Measurements from ENCODE around the gene PDE2A. TPM values are rescaled to one million over a fixed set of nuclear protein-coding genes. Genes with fewer than 3 reads are reported as not detected.

PDE2A gene
- total and polyA plus RNA-seq, 7 donors = 6.0 to 20.1 (median 8.8) TPM

DNA sequence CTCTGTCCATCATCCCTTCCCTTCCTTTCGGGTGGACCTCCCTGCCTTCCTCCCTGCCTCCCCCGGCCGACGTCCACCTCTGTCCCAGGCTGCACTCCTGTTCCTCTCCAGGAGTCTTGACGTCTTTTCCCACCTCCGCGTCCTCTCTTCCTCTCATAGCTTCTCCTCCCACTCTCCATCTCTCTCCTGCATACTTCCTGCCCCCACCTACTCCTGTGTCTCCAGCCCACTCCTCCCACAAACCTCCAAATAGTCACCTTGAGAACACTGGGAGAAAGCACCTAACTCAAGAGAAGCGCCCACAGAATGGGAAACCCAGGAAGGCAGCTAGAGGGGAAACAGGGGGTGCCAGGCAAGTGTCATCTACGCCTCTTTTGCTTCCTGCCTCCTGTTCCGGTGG lies 60.8 kb downstream of the PDE2A start:
- Histone ChIP-seq H3K4me1 (peaks cover 6% of the 10 kb centered on the region), H3K27ac (no peak overlapping the region)
- TF ChIP-seq, protein P1, sequence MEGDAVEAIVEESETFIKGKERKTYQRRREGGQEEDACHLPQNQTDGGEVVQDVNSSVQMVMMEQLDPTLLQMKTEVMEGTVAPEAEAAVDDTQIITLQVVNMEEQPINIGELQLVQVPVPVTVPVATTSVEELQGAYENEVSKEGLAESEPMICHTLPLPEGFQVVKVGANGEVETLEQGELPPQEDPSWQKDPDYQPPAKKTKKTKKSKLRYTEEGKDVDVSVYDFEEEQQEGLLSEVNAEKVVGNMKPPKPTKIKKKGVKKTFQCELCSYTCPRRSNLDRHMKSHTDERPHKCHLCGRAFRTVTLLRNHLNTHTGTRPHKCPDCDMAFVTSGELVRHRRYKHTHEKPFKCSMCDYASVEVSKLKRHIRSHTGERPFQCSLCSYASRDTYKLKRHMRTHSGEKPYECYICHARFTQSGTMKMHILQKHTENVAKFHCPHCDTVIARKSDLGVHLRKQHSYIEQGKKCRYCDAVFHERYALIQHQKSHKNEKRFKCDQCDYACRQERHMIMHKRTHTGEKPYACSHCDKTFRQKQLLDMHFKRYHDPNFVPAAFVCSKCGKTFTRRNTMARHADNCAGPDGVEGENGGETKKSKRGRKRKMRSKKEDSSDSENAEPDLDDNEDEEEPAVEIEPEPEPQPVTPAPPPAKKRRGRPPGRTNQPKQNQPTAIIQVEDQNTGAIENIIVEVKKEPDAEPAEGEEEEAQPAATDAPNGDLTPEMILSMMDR (IDR thresholded peaks at IDR 0.05) = no peak

GRCh38 chr11:72609476-72609875 lies 64.7 kb downstream of the PDE2A start:
- DNase-seq (no peak), ATAC-seq (no peak)
- Histone ChIP-seq H3K27me3 (ENCODE audit: insufficient read depth in 3 of 3, low read length in 2 of 3) (no peaks in the 10 kb centered on the region), H3K4me1 (peaks cover 14% of the 10 kb centered on the region), H3K4me3 (no peak overlapping the region), H3K36me3 (ENCODE audit: insufficient read depth in 1 of 2, low read depth in 1 of 2) (no peaks in the 10 kb centered on the region), H3K9me3 (no peaks in the 10 kb centered on the region), H3K27ac (no peak overlapping the region)
- intact Hi-C loops (cut with DNase I) = no loop called here
- 80 to 90% (median 85%) methylated on average over 8 of the region's 8 CpGs for WGBS, 3 donors
- TF ChIP-seq, protein P1 (IDR thresholded peaks at IDR 0.05) = no peak

More for the DNA sequence above, 60.8 kb downstream of the PDE2A start:
- ATAC-seq = no peak
- no peaks in the 10 kb centered on the region for H3K36me3 ChIP-seq (ENCODE audit: insufficient read depth in 1 of 2, low read depth in 1 of 2)
- no peak for DNase-seq
- intact Hi-C loops (cut with DNase I) = no loop called here
- H3K27me3 ChIP-seq (ENCODE audit: insufficient read depth in 3 of 3, low read length in 2 of 3) = no peaks in the 10 kb centered on the region
- H3K9me3 ChIP-seq = no peaks in the 10 kb centered on the region
- 79 to 86% (median 86%) methylated on average over 10 of the region's 10 CpGs for WGBS, 3 donors
- H3K4me3 ChIP-seq = no peak overlapping the region

DNA sequence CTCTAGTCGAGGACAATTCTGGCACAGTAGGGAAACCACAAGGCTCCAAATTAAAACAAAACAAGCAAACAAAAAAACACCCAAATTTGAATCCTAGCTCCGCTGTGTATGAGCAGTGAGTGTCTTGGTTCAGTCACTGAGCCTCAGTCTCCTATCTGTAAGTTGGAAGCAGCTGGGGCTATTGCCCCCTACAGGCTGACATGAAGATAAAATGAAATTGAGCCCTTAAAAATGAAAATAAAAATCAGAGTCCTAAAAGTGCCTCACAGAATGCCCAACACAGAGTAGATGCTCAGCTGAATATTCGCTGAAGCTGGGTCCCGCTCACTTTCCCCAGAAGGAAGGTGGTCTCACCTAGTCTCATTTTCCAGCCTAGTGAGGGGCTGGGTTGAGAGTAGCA lies 65.2 kb downstream of the PDE2A start:
- Histone ChIP-seq H3K9me3 (no peaks in the 10 kb centered on the region), H3K27ac (no peak overlapping the region), H3K36me3 (ENCODE audit: insufficient read depth in 1 of 2, low read depth in 1 of 2) (no peaks in the 10 kb centered on the region), H3K4me3 (no peak overlapping the region), H3K27me3 (ENCODE audit: insufficient read depth in 3 of 3, low read length in 2 of 3) (no peaks in the 10 kb centered on the region), H3K4me1 (peaks cover 14% of the 10 kb centered on the region)
- intact Hi-C loops (cut with DNase I) = no loop called here
- no peak for DNase-seq
- TF ChIP-seq, protein P1 (IDR thresholded peaks at IDR 0.05) = peak; percentile 24
- WGBS, 3 donors = 88 to 92% (median 91%) methylated on average over 4 of the region's 4 CpGs
- no peak for ATAC-seq

- H3K27me3 ChIP-seq (ENCODE audit: insufficient read depth in 3 of 3, low read length in 2 of 3) = no peaks in the 10 kb centered on the region
- H3K36me3 ChIP-seq (ENCODE audit: insufficient read depth in 1 of 2, low read depth in 1 of 2) = no peaks in the 10 kb centered on the region
- no peak overlapping the region for H3K4me3 ChIP-seq
- no peaks in the 10 kb centered on the region for H3K9me3 ChIP-seq
- ATAC-seq = no peak
- H3K4me1 ChIP-seq = peaks cover 14% of the 10 kb centered on the region
- no peak overlapping the region for H3K27ac ChIP-seq
- intact Hi-C loops (cut with DNase I) = no loop called here
- no peak for DNase-seq
- TF ChIP-seq, protein P1 (IDR thresholded peaks at IDR 0.05) = no peak
- WGBS, 3 donors = 48 to 51% (median 50%) methylated on average over 2 of the region's 2 CpGs
Observed at GRCh38 chr11:72607496-72607895, 66.7 kb downstream of the PDE2A start.

DNA sequence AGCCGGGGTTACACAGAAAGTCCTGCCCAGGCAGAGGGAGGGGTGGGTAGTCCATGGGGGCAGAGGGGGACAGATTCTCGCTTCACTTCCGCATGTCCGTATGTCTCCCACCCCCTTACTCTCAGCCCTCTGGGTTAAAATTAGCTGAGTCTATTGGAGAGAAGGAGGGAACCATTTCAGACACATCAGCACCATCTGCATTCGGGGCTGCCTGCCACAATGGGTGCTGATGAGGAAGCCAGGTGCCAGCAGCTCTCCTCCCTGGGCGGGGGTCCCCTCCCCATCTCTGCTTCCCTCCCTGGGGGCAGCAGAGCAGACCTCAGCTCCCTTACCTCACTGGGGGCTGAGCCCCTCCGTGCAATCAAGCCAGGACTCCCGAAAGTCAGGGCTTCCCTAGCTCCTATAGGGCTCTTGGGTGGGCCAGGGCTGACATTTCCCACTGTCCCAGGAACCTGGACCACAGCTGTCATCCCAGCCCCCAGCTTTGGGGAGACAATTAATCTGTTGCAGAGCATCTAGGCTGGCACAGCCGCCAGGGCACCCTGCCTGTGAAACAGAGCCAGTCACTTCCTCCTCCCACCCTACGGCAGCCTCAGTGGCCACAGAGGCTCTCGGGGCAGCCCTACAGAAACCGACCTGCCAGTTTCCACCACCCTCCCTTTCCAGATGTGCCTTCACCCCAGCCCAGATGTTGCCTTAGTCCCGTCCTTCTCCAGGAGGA lies 67.3 kb downstream of the PDE2A start:
- H3K4me3 ChIP-seq = no peak overlapping the region
- no peaks in the 10 kb centered on the region for H3K36me3 ChIP-seq (ENCODE audit: insufficient read depth in 1 of 2, low read depth in 1 of 2)
- intact Hi-C loops (cut with DNase I) = no loop called here
- H3K9me3 ChIP-seq = no peaks in the 10 kb centered on the region
- 39 to 67% (median 43%) methylated on average over 12 to 13 of the region's 13 CpGs for WGBS, 3 donors
- H3K4me1 ChIP-seq = peaks cover 14% of the 10 kb centered on the region
- DNase-seq (no peak), ATAC-seq (peak; percentile 4 to 29 (median 15))
- no peaks in the 10 kb centered on the region for H3K27me3 ChIP-seq (ENCODE audit: insufficient read depth in 3 of 3, low read length in 2 of 3)
- TF ChIP-seq, protein P1 (IDR thresholded peaks at IDR 0.05) = no peak
- H3K27ac ChIP-seq = no peak overlapping the region

Data from psoas muscle (tissue), 8 donors.